HG03025 (cell line): Measurements from ENCODE around the gene CHD9.
"Not testable (repeated sequence)": the region's sequence is repeated elsewhere in the genome, so short reads cannot be mapped to it uniquely, and the experiment has no call there.

ENCODE experiments used
- ATAC-seq: cut with Tn5 transposase; IDR thresholded peaks from one replicate; pipeline ENCODE4 v1.9.1; 2021; ENCODE audit warnings: mild to moderate bottlenecking, moderate library complexity; ENCODE audit not compliant: unreplicated experiment, low FRiP score

Gene CHD9

DNA sequence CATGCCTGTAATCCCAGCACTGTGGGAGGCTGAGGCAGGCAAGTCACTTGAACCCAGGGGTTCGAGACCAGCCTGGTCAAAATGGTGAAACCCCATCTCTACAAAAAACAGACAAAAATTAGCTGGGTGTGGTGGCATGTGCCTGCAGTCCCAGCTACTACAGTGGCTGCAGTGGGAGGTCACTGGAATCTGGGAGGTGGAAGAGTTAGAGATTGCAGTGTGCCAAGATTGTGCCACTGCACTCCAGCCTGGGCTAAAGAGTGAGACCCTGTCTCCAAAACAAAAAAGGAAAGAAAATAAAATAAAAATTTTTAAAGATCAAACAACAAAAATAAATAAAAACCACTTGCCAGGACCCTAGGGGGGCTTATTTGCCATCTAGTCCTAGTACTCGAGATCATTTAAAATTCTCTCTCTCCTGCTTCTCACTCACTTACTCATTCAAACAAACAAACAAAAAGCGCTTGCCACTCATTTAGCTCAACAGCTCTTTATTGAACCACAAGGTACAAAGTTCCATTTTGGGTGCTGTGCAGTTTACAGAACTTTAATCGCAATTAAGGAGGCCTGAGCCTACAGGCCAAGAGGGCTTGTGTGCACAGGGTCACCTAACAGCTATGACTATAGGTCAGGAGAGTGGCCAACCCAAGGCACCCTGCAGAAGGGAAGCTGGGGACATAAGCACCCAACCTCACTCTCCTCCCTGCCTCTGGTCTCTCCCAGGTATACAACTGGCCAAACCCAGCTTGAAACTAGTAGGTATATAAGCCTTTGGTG, 6.5 kb upstream of the CHD9 start:
- no peak for ATAC-seq

DNA sequence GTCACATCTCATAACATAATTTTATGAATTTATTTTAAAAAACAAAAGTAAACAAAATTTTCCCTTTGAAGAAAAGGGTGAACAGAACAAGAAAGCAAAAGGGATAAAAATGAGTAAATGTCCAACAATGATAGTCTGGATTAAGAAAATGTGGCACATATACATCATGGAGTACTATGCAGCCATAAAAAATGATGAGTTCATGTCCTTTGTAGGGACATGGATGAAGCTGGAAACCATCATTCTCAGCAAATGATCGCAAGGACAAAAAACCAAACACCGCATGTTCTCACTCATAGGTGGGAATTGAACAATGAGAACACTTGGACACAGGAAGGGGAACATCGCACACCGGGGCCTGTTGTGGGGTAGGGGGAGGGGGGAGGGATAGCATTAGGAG, 3.5 kb upstream of the CHD9 start:
- not testable (repeated sequence) for ATAC-seq

DNA sequence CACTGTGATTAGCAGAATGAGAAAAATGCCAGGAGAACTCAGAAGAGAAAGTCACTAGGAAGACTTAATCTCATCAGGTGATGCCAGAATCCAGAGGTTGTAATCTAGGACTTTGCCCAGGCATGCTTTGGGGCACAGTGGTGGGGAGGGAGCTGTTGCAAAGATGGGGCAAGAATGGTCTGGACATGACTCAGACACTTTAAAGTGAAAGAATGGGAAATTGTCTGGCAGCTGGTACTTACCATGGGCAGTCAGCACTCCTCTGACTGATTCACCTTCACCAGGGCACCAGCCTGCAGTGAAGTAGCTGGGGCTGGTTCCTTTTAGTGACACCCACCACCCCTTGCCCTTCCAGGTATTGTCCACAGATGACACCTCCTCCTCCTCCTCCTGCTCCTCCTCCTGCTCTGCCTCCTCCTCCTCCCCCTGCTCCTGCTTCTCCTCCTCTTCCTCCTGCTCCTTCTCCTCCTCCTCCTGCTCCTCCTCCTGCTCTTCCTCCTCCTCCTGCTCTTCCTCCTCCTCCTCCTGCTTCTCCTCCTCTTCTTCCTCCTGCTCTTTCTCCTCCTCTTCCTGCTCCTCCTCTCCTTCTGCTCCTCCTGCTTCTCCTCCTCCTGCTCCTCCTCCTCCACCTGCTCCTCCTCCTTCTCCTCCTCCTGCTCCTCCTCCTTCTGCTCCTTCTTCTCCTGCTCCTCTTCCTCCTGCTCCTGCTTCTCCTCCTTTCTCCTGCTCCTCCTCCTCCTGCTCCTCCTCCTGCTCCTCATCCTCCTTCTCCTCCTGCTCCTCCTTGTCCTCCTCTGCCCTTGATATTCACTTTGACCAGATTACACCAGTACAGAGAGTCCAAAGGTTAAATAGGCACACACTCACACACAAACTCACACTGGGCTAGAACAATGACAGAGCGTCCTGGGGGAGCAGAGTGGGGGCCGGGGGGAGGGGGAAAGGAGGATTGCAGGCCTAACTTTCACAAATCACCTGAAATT, 2.0 kb upstream of the CHD9 start, which contains the start of gene CHD9NB:
TSS of gene CHD9NB (minus strand) at position 379 of the 983 bp plus-strand sequence. CDS start 8,739 bp downstream, outside the sequence.
- no peak for ATAC-seq

DNA sequence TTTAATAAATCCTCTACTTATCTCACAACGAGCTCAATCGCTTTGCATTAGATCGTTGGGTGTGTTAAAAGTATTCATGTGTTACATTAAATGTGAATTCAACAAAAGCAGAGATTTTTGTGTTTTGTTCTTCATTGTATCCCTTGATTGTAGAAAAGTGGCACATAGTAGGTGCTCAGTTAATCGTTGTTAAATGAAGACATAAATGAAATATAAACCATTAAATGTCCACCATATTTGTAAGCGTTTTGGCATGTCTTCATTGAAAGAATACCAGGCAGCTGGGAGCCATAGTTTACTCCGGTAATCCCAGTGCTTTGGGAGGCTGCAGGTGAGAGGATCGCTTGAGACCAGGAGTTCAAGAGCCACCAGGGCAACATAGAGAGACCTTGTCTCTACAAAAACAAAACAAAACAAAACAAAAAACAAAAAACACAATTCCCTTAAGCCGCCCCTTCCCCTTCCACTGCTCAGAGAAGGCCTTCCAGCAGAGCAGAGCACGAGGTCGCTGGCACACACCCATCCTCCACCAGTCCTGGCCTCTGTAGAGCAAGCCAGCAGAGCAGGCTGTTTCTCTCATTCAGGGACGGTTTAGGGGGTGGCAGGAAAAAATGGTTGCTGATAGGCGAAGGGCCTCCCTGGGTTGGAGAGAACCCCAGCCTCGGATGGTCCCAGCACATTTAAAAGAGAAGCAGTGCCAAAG, 673 bp upstream of the CHD9 start:
- peak; percentile 31 for ATAC-seq

DNA sequence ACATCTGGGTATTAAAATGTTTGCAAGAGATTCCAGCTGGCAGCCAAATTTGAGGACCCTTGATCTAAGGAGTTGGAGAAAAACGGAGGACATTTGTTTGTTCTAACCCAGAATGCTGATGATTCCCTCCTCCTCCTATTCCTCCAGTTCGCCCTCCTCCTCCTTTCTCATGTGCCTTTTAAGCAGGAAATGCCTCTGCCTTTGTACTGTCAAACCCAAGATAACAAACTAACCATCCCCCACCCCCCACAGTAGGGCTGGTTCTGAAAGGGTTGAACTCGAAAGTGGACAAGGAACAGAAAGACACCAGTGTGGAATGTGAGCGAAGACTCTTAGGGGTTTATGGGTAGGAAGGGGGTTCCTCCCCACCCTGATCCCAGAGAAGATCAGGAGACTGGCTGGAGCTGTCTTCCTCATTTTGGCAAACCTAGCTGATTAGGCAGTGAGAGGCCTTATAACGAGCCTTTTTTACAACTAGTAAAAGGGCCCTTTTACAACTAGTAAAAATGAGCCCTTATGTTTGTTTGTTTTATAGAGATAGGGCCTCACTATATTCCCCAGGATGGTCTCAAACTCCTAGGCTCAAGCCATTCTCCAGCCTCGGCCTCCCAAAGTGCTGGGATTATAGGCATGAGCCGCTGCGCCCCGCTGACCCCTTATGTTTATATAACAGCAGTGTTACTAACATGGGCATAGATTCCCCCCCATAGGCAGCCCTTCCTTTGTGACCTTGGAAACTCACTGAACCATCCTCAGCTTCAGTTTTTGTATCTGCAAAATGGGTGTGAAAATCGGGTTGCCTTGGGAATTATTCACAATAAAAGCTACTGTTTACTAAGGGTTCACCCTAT, 975 bp downstream of the CHD9 start:
- no peak for ATAC-seq

DNA sequence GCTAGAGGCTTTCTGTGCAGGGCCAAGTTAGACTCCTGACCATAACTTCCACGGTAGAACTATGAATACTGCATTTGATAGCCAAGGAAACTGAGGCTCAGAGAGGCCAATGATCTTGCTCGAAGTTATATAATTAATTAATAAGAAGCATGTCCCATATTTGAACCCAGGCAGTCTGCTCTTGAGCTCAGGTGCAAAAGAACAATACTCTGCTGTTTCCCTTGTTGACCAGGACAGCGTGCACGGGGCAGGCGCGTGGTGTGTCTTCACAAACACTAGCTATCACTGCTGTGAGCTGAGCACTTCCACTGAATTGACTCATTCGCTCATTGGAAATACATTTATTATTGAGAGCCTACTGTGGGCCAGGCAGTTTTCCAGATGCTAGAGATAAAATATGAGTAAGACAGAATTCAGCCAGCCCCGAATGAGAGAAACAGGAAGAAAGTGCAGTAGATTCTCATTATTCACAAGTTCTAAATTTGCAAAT, 1.6 kb downstream of the CHD9 start:
- no peak for ATAC-seq

DNA sequence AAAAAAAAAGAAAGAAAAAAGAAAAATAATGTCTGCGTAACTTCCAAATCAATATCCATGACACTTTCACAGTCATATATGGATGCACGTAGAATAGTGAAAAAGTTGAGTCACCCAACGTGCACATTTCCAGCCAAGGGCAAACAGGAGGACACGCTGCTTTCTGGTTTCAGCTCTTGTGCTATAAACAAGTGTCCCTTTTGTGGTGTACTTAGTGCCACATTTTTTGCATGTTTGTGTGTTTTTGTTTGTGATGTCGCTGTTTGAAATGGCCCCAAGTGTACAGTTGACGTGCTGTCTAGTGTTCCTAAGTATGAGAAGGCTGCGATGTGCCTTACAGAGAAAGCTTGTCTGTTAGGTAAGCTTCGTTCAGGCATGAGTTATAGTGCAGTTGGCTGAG, 2.9 kb downstream of the CHD9 start:
- ATAC-seq, result no peak

DNA sequence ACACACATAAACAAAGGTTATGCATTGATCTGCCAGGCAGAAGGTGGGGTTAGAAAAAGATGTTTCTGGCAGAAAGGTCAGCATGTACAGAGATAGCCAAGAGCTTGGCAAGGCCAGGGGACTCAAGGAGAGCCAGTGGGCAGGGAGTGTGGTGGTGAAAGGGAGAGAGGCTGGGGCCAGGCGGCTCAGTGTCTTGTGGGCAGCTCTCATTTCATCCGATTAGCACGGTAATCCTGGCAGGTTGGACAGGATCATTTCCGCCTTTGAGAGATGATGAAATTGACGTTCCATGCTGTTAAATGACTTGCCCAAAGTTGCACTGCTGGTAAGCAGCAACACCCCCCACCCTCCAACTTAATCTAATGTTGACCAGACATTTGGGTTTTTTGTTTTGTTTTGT, 3.6 kb downstream of the CHD9 start:
- no peak for ATAC-seq

DNA sequence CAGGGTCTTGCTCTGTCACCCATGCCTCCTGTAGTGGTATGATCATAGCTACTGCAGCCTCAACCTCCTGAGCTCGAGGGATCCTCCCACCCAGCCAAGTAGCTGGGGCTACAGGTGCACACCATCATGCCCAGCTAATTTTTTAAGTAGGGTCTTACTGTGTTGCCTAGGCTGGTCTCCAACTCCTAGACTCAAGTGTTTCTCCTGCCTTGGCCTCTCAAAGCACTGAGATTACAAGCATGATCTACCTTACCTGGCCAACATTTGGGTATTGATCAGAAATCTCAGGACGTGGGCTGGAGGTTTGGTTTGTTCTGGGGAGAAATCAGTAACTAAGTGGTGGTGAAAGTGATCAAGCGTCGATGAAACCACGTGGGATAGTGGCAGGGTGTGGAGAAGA, 4.1 kb downstream of the CHD9 start:
- ATAC-seq, result no peak

DNA sequence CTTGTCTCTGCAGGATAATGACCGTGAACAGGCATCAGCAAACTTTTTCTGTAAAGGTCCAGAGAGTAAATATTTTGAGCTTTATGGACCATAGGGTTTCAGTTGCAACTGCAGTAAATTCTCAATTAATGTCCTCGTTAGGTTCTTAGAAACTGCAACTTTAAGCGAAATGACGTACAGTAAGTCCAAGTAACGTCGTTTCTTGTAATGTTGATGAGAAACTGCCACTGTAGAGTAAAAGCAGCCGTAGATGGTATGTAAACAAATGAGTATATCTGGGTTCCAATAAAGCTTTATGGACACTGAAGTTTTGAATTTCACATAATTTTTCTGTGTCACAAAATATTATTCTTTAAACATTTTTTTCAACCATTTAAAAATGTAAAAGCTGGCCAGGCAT, 4.9 kb downstream of the CHD9 start:
- ATAC-seq, result no peak

DNA sequence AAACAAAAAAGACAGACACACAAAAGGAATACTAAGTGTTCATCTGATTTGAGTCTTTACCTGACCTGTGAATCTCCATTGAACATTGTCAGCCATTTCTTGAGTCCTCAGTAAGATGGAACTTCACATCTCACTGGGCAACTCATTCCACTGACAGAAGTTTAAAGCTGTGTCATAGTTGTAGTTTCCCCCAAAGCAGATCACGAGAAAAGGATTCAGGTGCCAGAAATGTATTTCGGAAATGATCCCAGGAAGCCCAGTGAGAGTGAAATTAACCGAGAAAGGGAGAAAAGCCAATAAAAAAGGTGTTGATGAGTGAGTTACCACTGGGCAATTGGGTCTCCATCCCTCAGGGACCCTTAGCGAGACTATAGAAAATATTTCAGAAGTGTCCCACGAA, 6.5 kb downstream of the CHD9 start:
- ATAC-seq, result no peak

DNA sequence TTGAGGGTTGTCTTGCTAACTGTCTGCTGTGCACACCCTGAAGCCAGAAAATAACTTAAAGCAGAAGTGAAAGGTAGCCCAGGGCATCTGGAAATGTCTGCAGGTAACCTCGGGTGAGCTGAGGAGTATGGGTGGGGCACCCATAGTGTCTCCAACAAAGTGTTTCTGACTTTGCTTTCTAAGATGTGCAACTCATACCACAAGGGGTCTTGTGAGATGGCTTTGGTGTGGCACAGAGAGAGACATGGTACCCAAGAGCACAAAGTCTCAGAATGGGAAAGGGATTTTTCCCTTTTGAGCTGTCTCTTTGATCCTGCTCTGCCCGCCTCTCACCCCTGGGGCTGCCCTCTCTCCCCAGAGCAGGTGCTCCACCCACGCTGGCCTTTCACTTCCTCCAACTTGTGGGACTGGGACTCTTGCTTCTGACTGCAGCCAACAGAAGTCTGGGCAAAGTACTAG, 6.9 kb downstream of the CHD9 start:
- ATAC-seq, result peak; percentile 92

DNA sequence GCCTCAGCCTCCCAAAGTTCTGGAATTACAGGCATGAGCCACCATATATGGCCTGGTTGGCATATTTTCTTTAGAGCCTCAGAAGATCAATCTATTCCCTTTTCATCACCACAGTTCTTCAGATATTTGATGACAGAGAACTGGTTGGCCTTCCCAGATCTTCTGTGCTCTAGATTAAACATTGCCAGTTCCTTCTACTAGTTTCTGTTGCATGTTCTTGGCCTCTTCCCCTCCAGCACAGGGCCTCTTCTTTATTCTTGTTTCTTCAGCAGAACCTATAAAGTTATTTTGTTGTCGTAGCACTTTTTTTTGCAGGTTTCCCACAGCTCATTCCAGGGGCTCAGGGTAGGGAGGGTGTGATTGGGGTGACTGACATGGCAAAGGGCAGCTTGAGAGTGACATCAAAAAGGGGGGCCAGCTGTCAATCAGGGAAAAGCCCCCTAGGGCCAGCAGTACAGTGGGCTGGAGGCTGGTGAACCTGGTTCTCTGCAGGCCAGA, 9.3 kb downstream of the CHD9 start:
- no peak for ATAC-seq

DNA sequence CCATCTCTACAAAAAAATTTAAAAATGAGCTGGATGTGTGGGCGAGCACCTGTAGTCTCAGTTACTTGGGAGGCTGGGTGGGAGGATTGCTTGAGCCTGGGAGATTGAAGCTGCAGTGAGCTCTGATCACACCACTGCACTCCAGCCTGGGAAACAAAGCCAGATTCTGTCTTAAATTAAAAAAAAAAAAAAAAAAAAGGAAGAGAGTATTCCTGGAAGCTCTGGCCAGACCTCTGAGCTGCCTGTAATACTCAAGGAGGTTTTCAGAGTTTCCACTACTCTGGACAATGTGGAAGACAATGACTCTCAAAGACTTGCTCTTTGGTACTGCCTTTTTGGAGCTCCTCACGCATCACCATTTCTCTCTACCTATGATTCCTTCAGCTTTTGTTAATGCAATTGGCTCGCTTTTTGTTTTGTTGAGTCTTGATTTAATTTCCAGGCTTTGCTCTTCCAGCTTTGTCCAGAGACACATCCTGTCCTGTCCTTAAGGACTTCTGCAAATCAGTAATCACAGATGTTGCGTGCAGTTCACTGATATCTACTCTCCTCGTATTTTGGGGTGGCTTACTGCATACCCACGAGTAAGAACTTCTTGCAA, 10.8 kb downstream of the CHD9 start:
- no peak for ATAC-seq

DNA sequence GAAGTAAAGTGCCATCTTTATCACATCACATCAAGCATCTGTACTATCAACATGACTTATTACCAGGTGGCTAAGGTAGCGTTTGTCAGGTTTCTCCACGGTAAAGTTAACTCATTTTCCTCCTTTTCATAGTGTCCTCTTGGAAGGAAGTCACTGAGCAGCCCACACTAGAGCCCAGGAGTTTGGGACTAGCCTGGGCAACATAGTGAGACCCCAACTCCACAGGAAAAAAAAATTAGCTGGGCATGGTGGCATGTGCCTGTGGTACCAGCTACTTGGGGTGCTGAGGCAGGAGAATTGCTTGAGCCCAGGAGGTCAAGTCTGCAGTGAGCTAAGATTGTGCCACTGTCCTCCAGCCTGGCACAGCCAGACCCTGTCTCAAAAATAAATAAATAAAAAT, 12.9 kb downstream of the CHD9 start:
- no peak for ATAC-seq

DNA sequence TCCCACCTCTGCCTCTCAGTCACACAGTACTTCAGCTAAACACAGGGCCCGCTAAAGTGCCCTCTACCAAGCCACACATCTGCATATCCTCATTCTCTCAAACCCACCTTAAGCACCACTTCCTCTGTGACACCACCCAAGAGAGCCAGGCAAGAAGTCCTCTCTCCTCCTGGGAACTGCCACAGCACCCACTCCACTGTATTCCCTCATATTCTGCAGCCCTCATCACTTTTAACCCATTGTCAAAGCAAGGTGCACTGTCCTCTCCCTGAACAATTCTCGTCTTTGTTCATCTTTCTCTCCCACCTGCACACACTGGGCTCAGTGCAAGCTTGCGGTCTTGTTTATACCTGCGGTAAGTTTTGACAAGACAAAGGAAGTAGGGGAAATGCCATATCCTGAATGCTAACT, 13.6 kb downstream of the CHD9 start:
- ATAC-seq, result peak; percentile 54

DNA sequence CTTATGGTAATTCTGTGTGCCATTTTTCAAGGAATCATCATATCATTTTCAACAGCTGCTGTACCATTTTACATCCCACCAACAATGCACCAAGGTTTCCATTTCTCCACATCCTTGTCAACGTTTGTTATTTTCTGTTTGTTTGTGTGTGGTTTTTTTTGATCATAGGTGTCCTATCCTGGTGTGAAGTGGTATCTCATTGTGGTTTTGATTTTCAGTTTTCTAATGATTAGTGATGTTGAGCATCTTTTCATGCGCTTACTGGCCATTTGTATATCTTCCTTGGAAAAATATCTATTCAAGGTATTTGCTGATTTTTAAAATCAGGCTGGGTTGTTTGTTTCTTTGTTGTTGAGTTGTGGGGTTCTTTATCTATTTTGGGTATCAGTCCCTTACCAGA, 15.0 kb downstream of the CHD9 start:
- no peak for ATAC-seq

DNA sequence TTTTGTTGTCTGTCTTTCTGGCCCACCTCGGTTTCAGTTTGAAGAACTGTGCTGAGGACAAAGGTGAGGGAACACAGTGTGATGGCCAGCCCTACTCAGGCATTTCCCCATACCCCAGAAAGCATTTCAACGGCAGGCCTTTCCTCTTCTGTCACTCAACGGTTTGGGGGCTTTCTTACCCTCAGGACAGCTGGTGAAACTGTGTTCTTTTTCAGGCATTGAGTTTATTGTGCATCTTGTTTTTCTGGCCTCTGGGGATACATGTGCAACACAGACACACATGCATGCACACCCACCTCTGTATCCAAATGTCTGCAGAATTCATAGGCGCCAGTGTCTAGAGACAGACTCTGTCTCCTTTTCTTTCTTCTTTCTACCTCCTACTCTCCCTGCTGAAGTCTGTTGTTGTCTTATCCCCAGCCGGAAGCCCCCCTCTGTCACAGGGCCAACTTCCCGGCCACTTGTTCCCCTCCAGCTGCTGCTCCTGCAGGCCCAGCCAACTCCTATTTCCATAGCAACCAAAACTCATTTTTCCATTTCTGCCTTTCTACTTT, 17.0 kb downstream of the CHD9 start:
- ATAC-seq, result no peak

DNA sequence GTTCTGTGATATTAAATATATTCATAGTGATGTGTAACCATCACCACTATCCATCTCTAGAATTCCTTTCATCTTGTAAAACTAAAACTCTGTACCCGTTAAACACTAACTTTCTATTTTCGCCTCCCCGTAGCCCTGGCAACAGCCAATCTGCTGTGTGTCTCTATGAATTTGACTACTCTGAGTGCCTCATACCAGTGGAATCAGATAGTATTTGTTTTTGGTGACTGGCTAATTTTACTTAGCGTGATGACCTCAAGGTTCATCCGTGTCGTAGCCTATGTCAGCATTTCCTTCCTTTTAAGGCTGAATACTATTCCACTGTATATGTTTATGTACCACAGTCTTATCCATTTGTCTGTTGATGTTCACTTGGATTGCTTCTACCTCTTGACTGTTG, 18.2 kb downstream of the CHD9 start:
- no peak for ATAC-seq
